Hematopoietic multipotent progenitor cell treated with erythropoietin and hydrocortisone succinate and interleukin-3 and kit ligand, for 4 days (in vitro differentiated cells): ENCODE data around the gene KCNK5.
A peak's percentile ranks its signal among the peaks of the same experiment; 100 is the strongest.

Experiments used
- DNase-seq: peaks from one replicate; pipeline ENCODE4 v3.0.0-alpha.2; 2015

Gene KCNK5, protein sequence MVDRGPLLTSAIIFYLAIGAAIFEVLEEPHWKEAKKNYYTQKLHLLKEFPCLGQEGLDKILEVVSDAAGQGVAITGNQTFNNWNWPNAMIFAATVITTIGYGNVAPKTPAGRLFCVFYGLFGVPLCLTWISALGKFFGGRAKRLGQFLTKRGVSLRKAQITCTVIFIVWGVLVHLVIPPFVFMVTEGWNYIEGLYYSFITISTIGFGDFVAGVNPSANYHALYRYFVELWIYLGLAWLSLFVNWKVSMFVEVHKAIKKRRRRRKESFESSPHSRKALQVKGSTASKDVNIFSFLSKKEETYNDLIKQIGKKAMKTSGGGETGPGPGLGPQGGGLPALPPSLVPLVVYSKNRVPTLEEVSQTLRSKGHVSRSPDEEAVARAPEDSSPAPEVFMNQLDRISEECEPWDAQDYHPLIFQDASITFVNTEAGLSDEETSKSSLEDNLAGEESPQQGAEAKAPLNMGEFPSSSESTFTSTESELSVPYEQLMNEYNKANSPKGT

DNA sequence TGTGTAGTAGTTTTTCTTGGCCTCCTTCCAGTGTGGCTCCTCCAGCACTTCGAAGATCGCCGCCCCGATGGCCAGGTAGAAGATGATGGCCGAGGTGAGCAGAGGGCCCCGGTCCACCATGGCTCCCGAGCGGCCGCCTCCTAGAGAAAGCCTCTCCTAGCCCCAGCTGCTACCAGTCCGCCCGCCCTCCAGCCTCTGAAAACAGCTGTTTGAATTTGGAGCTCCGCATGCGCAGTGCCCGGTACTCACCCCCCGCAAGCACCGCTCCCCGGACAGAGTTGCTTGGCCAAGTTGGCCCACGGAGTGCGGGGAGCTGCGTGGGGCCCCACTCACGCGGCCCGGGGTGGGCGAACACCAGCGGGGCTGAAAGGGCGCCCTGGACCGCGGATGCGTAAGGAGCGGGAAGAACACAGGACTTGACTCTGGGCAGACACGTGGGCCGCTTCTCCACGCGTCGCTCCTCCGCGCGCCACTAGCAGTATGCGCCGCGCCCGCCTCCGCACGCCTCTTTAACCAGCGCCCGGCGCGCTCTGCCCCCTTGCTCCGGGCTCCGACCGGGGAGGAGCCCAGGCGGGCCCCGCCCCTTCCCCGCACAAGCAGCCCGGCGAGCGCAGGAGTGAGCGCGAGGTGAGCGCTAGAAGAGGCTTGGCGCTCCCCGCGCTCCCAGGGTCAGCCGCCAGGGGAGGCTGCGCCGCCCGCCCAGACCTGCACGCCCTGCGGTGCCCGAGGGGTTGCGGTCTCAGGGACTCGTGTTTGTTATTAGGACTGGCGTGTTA, at the start of gene KCNK5:
TSS of gene KCNK5 (minus strand) at position 484 of the 776 bp plus-strand sequence. CDS start at position 120, 364 bp downstream.
- peak; percentile 97 for DNase-seq

DNA sequence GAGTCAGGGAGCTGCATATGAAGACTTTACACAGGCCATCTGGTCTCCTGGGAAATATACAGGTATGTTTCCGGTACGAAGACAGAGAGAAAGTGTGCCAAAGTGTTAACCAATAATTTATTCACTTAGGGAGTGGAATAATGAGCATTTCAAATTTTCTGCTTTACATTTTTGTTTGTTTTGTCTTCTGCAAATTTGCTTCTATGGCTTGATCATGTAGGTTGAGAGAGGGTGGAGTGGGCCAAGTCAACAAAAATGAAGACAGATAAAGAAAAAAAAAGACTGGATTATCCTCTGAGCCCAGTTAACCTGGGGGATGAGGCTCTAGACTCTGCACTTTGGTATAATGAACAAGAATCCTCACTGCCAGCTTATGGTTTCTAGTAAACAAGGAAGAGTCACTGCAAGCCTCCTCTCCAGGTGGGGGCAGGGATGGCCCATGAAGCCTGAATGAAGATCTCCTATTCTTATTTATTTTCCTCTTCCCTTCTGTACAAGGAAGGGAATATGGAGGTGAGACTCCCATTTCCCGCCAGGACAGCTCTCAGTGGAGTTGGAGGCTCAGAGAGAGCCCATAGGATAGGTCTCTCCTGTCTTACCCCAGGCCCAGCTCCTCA, 47.2 kb upstream of the KCNK5 start:
- no peak for DNase-seq

GRCh38 chr6:39274903-39275302, 45.6 kb upstream of the KCNK5 start:
- DNase-seq: no peak

GRCh38 chr6:39274471-39274870, 45.2 kb upstream of the KCNK5 start:
- DNase-seq: no peak

DNA sequence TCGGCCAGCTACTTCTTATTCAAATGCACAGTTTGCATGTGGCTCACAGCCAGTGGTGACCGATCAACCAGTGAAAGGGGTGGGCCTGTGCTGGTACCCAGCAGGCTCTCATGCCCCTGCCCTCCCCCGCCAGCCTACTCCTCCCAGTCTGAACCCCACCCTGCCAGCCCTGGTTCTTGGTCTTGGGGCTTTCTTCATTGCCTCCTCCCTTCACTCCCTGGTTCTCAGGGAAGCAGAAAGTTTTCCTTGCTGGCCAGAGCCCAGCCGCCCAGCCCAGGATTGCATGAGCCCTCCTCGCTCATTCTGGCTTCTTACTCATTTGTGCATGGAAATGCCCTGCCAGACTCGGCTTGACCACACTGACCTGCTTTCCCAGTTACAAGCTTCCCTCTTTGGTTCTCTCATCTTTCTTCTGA, 44.1 kb upstream of the KCNK5 start:
- DNase-seq: no peak

- no peak for DNase-seq
Measured at GRCh38 chr6:39269961-39270360, 40.7 kb upstream of the KCNK5 start.

DNA sequence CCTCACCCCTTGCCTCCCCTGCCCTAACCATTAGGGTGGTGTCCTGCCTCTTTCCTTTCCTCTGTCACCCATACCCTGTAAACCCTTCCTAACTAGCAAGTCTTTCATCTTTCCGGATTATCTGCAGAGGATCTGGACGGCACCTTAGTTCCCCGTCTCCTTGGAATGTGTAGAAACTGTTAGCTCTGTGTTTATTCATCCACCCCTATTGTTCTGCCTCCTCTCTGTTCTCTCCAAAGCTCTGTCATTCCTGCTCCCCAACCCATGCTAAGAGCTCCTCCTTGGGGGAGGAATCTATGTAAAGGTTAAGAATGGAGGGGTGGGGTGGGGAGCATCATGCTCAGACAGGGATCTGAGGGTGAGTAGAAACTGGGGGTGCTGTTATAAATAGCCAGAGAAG, 39.4 kb upstream of the KCNK5 start:
- no peak for DNase-seq

DNA sequence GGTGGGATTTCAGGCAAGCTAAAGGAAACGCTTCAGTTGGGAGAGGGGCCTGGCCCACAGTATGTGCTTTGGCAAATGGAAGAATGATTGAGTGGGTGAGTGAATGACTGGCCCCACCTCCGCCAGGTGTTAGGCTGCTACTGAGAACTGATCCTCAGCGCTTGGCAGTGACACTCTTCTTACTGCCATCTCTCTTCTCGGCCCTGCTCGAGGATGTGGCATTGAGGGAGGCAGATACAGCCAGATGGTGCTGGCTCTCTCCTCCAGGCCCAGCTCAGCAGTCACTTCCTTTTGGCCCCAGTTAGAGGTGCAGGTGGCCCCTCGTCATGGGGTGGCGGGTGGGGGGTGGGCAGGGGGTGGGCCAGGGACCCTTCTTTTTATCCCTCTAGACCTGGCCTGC, 38.9 kb upstream of the KCNK5 start:
- DNase-seq: no peak

DNA sequence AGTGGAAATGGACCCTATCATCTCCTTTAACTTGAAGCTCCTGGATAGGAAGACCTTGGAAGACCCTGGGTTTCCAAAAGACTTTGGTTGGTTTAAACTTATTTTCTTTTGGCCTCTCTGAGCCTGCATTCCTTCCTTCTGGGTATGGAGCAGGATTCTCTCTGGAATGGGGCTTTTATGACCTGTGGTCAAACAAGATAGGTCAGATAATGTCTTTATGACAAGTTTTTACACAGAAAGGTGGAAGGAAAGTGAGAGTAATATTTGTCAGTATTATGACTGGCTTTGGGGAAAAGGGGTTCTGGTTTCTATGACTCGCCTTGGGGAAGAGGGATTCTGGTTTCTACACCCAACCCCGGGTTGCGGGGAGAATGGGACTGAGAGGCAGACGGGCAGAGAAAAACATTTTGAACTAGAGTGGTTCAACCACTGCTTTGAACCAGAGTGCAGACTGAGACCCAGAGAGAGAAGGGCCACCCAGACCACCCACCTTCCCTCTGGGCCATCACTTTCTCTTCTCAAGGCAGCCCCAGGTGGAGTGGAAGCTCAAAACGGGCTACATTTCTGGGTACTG, 37.6 kb upstream of the KCNK5 start:
- DNase-seq: no peak

DNA sequence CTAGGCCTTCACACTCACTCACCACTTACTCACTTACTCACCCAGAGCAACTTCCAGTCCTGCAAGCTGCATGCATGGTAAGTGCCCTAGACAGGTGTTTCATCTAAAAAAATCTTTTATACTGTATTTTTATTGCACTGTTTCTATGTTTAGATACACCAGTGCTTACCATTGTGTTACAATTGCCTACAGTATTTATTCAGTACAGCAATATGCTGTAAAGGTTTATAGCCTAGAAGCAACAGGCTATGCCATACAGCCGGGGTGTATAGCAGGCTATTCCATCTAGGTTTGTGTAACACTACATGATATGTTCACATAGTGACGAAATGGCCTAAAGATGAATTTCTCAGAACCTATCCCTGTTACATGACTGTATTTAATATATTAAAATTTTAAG, 37.1 kb upstream of the KCNK5 start:
- DNase-seq: no peak

DNA sequence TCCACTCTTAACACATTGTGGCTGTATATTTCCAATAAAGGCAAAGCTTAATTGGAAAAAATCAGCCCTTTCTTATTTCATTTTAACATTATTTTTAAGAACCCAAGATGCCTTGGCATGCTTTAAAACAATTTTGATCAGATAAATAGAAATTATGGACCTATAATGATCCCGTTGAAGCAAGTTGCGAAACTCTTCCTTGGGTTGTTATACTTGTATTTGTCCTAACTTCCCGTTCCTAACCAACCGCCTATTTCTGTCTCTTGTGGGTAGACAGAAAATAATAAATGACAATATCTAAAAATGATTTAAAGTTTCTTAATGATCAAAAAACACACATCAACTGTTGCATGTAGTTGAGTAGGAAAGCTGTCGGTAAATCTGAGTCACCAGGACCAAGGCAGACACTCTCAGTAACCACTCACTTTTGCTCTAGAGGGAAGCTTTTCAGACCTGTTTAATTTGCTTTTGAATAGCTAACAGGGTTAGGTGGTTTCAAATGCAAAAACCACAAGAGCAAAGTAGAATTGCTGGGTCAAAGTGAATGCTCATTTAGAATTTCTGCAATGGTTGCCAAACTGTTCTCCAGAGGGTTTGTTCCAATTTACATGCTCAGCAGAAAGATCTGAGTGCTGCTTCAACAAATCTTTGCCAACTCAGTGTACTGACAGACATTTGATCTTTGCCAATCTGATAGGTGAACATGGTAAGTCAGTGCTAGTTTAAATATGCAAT, 34.2 kb upstream of the KCNK5 start:
- peak; percentile 58 for DNase-seq

DNA sequence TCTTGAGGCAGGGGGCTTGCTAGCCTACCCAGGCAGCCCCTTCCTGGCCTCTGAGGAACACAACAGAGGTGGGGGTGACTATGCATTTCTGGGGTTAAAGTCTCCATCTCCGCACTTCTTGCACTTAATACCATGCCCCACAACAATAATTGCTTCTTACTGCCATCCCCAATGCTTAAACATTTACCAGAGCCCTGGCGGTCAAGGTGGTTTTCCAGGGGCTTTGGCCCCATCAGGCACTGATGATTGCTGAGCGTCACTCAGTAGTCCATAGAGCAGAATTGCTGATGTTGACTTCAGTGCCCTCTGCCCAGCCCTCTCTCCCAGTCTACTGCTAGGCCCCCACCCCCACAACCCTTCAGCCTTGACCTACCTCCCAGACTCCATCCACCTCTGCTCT, 32.5 kb upstream of the KCNK5 start:
- no peak for DNase-seq

DNA sequence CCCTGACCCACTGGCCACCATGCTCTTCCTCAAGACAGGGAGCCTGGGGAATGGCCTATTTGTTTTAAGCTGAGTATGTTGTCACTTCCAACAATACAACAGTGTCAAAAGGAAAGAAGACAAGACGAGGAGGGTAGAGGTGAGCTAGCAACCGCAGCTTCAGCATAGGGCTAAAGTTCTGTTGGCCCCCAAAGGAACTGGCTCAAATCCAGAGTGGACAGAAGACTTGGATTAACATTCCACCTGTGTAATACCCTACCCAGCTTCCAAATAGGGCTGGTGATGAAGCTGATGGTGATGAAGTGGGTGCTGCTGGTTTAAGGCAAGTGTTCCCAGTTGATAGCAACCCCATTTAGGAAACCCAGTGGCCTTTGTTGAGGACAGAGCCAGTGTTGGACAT, 31.7 kb upstream of the KCNK5 start:
- no peak for DNase-seq

DNA sequence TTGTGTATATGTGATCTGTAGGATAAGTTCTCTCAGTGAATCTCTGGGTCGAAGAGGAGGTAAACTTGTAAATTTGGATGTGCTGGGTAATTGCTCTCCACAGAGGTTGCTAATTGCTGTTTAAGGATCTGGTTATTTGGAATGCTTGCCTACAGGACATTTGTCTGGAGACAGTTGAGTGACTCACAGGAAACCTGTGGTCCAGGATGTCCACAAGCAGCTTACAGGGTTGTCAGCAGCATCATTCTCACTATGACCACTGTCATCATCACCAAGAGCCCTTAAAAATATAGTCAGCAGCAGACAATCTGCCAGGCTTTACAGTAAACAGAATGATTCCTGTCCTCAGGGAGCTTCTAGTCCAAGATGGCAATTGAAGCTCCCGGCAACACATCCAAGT, 31.2 kb upstream of the KCNK5 start:
- DNase-seq: no peak

DNA sequence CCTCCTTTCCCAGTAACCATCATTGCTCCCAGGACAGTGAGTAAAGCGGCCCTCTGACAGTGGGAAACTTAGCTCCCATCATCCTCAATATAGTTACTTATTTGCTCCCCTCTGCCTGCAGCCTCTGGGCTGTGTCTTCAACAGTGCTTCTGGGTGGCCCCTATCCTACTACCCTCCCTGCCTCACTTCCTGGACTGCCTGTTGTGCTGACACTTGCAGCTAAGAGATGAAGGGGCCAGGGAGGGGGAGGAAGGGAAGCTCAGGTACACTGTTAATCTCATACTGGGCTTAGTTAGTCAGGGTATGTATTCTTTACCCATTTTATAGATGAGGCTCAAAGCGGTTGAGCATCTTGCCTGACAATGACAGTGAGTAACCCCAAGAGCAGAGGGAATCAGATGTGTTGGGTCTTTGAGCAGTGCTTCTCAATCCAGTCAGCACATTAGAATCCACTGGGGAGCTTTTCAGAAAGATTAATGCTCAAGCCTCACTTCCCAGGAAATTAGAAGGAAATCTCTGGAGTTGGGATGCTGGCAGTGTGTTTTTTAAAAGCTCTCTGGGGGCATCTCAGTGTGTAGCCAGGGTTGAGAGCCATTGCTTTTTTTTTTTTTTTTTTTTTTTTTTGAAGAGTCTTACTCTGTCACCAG, 27.1 kb upstream of the KCNK5 start:
- no peak for DNase-seq

DNA sequence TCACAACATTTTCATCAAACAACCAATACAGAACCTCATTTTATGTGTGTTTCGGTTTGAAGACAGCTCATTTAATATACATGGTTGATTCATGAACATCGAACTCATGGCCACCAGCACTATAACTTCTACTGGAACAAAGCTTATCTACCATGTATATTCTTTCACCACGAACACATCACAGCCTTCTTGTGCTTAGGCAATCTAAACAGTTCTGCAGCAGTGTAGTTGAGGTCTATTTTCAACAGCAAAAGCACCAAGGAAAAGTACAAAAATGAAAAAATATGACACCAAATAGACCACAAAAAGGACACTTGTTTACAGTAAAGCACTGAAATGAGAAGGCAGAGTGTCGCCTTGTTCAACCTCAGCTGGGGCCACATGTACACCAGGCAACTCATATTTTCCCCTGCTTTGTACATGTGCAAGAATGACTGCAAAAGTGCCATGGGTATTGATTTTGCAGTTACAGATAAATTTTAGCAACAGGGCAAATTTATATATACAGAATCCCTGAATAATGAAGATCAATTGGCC, 25.8 kb upstream of the KCNK5 start:
- no peak for DNase-seq

DNA sequence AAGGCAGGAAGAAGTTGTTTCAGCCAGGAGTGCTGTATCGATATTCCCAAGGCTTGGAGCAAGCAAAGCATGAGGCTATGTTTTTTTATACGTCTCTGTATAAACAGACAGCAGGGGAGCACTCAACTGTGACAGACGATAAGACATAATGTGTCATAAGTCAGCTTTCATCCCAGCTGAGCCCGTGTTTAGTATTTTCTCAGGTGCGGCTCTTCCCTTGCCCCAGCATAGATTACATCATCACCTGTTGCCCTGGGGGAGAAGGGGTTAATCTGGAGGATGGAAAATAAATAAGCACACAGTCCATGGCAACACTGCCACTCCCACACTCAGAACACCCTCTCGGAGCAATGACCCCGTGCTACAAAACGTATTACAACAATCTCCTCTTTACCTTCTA, 22.1 kb upstream of the KCNK5 start:
- DNase-seq: no peak

- no peak for DNase-seq
Measured at GRCh38 chr6:39250507-39250906, 21.2 kb upstream of the KCNK5 start.

DNA sequence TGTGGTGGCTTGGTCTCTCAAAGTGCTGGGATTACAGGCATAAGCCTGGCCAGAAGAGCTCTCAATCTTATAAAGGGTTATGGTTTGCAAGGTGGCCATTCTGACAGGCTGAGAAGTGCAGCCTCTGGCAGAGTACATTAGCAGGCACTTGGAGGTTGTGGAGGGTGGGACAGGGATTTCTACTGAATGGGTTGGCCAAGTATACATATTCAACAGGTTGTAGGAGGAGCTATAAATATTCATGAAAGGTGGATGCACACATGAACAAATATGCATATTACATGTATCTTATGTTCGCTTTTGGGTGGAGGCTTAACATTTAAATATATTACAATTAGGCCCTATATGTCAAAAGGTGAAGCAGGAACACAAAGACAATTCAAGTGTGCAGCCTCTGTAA, 20.0 kb upstream of the KCNK5 start:
- DNase-seq: no peak

DNA sequence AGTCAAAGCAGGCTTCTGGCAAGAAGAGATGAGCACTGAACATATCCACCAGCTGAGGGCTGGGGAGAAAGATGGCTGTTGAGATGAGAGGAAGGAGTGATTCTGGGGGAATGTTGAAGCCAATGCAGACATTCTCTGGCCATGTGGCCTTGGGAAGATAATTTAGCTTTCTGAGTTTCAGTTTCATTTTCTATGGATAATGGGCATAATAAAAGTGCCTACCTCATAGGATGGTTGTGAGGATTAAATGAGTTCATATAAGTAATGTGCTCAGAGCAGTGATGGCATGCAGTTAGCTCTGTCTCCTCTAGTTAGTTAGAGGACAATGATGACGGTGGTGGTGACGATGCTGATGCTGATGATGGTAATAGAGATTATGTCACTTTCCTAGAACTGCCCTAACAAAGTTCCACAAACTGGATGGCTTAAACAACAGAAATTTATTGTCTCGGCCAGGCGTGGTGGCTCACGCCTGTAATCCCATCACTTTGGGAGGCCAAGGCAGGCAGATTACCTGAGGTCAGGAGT, 18.5 kb upstream of the KCNK5 start:
- no peak for DNase-seq

DNA sequence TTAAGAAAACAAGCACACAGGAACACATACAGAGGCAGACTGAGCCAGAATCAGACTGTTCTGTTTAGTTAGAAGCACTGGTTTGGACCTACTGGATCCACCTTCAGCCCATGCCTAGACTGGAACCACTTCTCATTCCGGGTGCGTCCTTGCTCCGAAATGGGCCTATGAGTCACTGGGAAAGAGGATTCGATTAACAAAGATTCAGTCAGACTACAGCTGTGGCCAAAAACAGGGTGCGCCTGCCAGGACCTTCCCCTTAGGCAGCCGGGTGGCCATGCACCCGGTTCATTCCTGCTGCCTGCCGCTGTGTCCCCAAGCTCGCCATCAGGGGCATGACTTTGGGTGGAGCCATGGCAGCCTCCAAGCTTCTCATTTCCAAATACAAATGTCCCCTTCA, 14.5 kb upstream of the KCNK5 start:
- no peak for DNase-seq
